Activated CD4-positive, alpha-beta T cell treated with anti-CD3 and anti-CD28 coated beads for 36 hours (primary cell): ENCODE data around the gene TAF4B. TPM values are rescaled to one million over a fixed set of nuclear protein-coding genes. Genes with fewer than 3 reads are reported as not detected.
"Not testable (repeated sequence)": the region's sequence is repeated elsewhere in the genome, so short reads cannot be mapped to it uniquely, and the experiment has no call there.

Experiments
- ATAC-seq: fragments of 200-7000 bp; cut with Tn5 transposase; one replicate; pipeline ENCODE4 v1.10.0; 2021; ENCODE audit warnings: mild to moderate bottlenecking, moderate library complexity
- CTCF ChIA-PET: fragments of 350-600 bp; sonication (Branson Sonifier 250); formaldehyde crosslinking; loops from one replicate; lab custom pipeline; 2021; ENCODE audit warnings: antibody characterized with exemption; lab: Charles Lee
- POLR2A ChIA-PET: fragments of 350-600 bp; sonication (Branson Sonifier 250); formaldehyde crosslinking; loops from one replicate; lab custom pipeline; 2021; ENCODE audit warnings: antibody characterized with exemption, inconsistent platforms; lab: Charles Lee
- DNase-seq: peaks from one replicate; pipeline ENCODE4 v3.0.0-alpha.2; 2020
- H3K27ac Mint-ChIP-seq: one replicate; pipeline ENCODE4 v1.8.0; 2021; ENCODE audit warnings: mixed read lengths
- H3K27me3 Mint-ChIP-seq: one replicate; pipeline ENCODE4 v1.8.0; 2021; ENCODE audit warnings: mixed read lengths
- H3K36me3 Mint-ChIP-seq: one replicate; pipeline ENCODE4 v1.8.0; 2021; ENCODE audit warnings: low read depth, mixed read lengths
- H3K4me1 Mint-ChIP-seq: one replicate; pipeline ENCODE4 v1.8.0; 2021; ENCODE audit warnings: mixed read lengths
- H3K4me3 Mint-ChIP-seq: one replicate; pipeline ENCODE4 v1.8.0; 2021; ENCODE audit warnings: mild to moderate bottlenecking, moderate library complexity, mixed read lengths
- H3K9me3 Mint-ChIP-seq: one replicate; pipeline ENCODE4 v1.8.0; 2021; ENCODE audit warnings: low read depth, mixed read lengths
- intact Hi-C, 2 experiments: fragments of 100-400 bp; cut with DNase I in 1 of 2; cut with micrococcal nuclease in 1 of 2; formaldehyde crosslinking; loops; one replicate each; pipeline versions ENCODE4 v1.14.2 to v1.15.1; 2022 to 2024; cut with DNase I, micrococcal nuclease
- total RNA-seq, 2 experiments: library from RNA; stranded (reverse); gene quantifications; one replicate each; pipeline ENCODE4 v1.2.3, GENCODE V29; 2021

TAF4B gene
- total RNA-seq, 2 experiments from 2014 or later, result 18.7 to 24.0 TPM

- Mint-ChIP-seq H3K27me3 (no peaks in the 10 kb centered on the region), H3K4me1 (no peaks in the 10 kb centered on the region), H3K4me3 (no peak overlapping the region), H3K36me3 (peaks cover 36% of the 10 kb centered on the region), H3K27ac (no peak overlapping the region), H3K9me3 (no peaks in the 10 kb centered on the region)
- intact Hi-C loops, result no loop called here
- ATAC-seq (no peak), DNase-seq (no peak)
- POLR2A ChIA-PET, result no interaction called here
- CTCF ChIA-PET, result no interaction called here
Observed at GRCh38 chr18:26268454-26268853, 42.2 kb downstream of the TAF4B start.

GRCh38 chr18:26271917-26272549 is 45.8 kb downstream of the TAF4B start:
- no peaks in the 10 kb centered on the region for H3K27me3 Mint-ChIP-seq
- POLR2A ChIA-PET, result no interaction called here
- CTCF ChIA-PET, result no interaction called here
- intact Hi-C loops, result no loop called here
- H3K4me1 Mint-ChIP-seq, result no peaks in the 10 kb centered on the region
- no peak overlapping the region for H3K27ac Mint-ChIP-seq
- DNase-seq (no peak), ATAC-seq (no peak)
- no peak overlapping the region for H3K4me3 Mint-ChIP-seq
- H3K36me3 Mint-ChIP-seq, result peaks cover 48% of the 10 kb centered on the region
- no peaks in the 10 kb centered on the region for H3K9me3 Mint-ChIP-seq

- peaks cover 5% of the 10 kb centered on the region for H3K9me3 Mint-ChIP-seq
- no peak for ATAC-seq
- CTCF ChIA-PET, result no interaction called here
Observed at GRCh38 chr18:26277374-26277773, 51.1 kb downstream of the TAF4B start.

GRCh38 chr18:26279428-26279827 is 53.2 kb downstream of the TAF4B start:
- Mint-ChIP-seq H3K4me3 (no peak overlapping the region), H3K27ac (no peak overlapping the region), H3K4me1 (no peaks in the 10 kb centered on the region), H3K27me3 (no peaks in the 10 kb centered on the region), H3K36me3 (peaks cover 60% of the 10 kb centered on the region), H3K9me3 (peaks cover 5% of the 10 kb centered on the region)
- intact Hi-C loops, result no loop called here
- ChIA-PET POLR2A (no interaction called here), CTCF (interaction anchor here (0.7 to 1.2 kb wide), 2 partner anchors 28 to 268 kb away, joined by 3 to 4 read pairs; no protein-coding TSS in a partner anchor)
- DNase-seq (no peak), ATAC-seq (no peak)

More at GRCh38 chr18:26277374-26277773, 51.1 kb downstream of the TAF4B start:
- POLR2A ChIA-PET, result no interaction called here
- Mint-ChIP-seq H3K36me3 (peaks cover 56% of the 10 kb centered on the region), H3K27me3 (no peaks in the 10 kb centered on the region), H3K4me3 (no peak overlapping the region), H3K4me1 (no peaks in the 10 kb centered on the region), H3K27ac (no peak overlapping the region)
- DNase-seq, result no peak
- intact Hi-C loops, result no loop called here

- ATAC-seq, result no peak
- POLR2A ChIA-PET, result interaction anchor here (0.6 kb wide), 1 partner anchor 1889 kb away, joined by 5 read pairs; the partner anchor contains the start of gene OSBPL1A
- peaks cover 44% of the 10 kb centered on the region for H3K36me3 Mint-ChIP-seq
Observed at GRCh38 chr18:26286008-26286407, 59.8 kb downstream of the TAF4B start.

GRCh38 chr18:26287644-26288043 is 61.4 kb downstream of the TAF4B start:
- Mint-ChIP-seq H3K4me3 (no peak overlapping the region), H3K27me3 (no peaks in the 10 kb centered on the region), H3K9me3 (no peaks in the 10 kb centered on the region), H3K4me1 (peaks cover 3% of the 10 kb centered on the region), H3K36me3 (peaks cover 41% of the 10 kb centered on the region), H3K27ac (no peak overlapping the region)
- intact Hi-C loops, result no loop called here
- DNase-seq (no peak), ATAC-seq (no peak)
- CTCF ChIA-PET, result no interaction called here
- POLR2A ChIA-PET, result no interaction called here

More at GRCh38 chr18:26286008-26286407, 59.8 kb downstream of the TAF4B start:
- Mint-ChIP-seq H3K4me1 (peaks cover 3% of the 10 kb centered on the region), H3K9me3 (no peaks in the 10 kb centered on the region), H3K27ac (no peak overlapping the region), H3K27me3 (no peaks in the 10 kb centered on the region), H3K4me3 (no peak overlapping the region)
- CTCF ChIA-PET, result interaction anchor here (0.6 to 0.8 kb wide), 2 partner anchors 102 to 124 kb away, joined by 3 to 4 read pairs; no protein-coding TSS in a partner anchor
- intact Hi-C loops, result no loop called here
- no peak for DNase-seq

- intact Hi-C loops, result no loop called here
- no peak for DNase-seq
- Mint-ChIP-seq H3K36me3 (peaks cover 41% of the 10 kb centered on the region), H3K4me1 (peaks cover 7% of the 10 kb centered on the region), H3K9me3 (no peaks in the 10 kb centered on the region), H3K4me3 (no peak overlapping the region), H3K27ac (peak overlapping the region; percentile 19), H3K27me3 (no peaks in the 10 kb centered on the region)
- ChIA-PET POLR2A (no interaction called here), CTCF (no interaction called here)
- no peak for ATAC-seq
Observed at GRCh38 chr18:26290385-26290784, 64.1 kb downstream of the TAF4B start.

- CTCF ChIA-PET, result no interaction called here
- DNase-seq, result no peak
- H3K27ac Mint-ChIP-seq, result no peak overlapping the region
- no peaks in the 10 kb centered on the region for H3K27me3 Mint-ChIP-seq
- peak; percentile 26 for ATAC-seq
- H3K9me3 Mint-ChIP-seq, result no peaks in the 10 kb centered on the region
- peaks cover 7% of the 10 kb centered on the region for H3K4me1 Mint-ChIP-seq
- intact Hi-C loops, result no loop called here
- POLR2A ChIA-PET, result no interaction called here
- H3K4me3 Mint-ChIP-seq, result no peak overlapping the region
- H3K36me3 Mint-ChIP-seq, result peaks cover 42% of the 10 kb centered on the region
Observed at GRCh38 chr18:26293982-26294381, 67.7 kb downstream of the TAF4B start.

GRCh38 chr18:26298107-26298506 is 71.9 kb downstream of the TAF4B start:
- no peak overlapping the region for H3K4me3 Mint-ChIP-seq
- CTCF ChIA-PET, result interaction anchor here (1.5 kb wide), 1 partner anchor 9 kb away, joined by 4 read pairs; no protein-coding TSS in a partner anchor

GRCh38 chr18:26301681-26302080 is 75.4 kb downstream of the TAF4B start:
- Mint-ChIP-seq H3K4me1 (peaks cover 3% of the 10 kb centered on the region), H3K27ac (no peak overlapping the region), H3K27me3 (no peaks in the 10 kb centered on the region), H3K36me3 (peaks cover 18% of the 10 kb centered on the region), H3K9me3 (peaks cover 2% of the 10 kb centered on the region), H3K4me3 (no peak overlapping the region)
- ChIA-PET CTCF (no interaction called here), POLR2A (no interaction called here)
- ATAC-seq (no peak), DNase-seq (no peak)
- intact Hi-C loops, result no loop called here

More at GRCh38 chr18:26298107-26298506, 71.9 kb downstream of the TAF4B start:
- POLR2A ChIA-PET, result no interaction called here
- ATAC-seq (no peak), DNase-seq (no peak)
- Mint-ChIP-seq H3K36me3 (peaks cover 41% of the 10 kb centered on the region), H3K9me3 (no peaks in the 10 kb centered on the region), H3K27ac (no peak overlapping the region), H3K4me1 (peaks cover 7% of the 10 kb centered on the region), H3K27me3 (no peaks in the 10 kb centered on the region)
- intact Hi-C loops, result no loop called here

GRCh38 chr18:26303222-26303621 is 77.0 kb downstream of the TAF4B start:
- ATAC-seq, CTCF ChIA-PET, DNase-seq, H3K9me3 Mint-ChIP-seq, H3K27me3 Mint-ChIP-seq, H3K4me3 Mint-ChIP-seq, H3K27ac Mint-ChIP-seq, intact Hi-C loops, H3K4me1 Mint-ChIP-seq, POLR2A ChIA-PET: not testable (repeated sequence)
- peaks cover 12% of the 10 kb centered on the region for H3K36me3 Mint-ChIP-seq

GRCh38 chr18:26304511-26304910 is 78.3 kb downstream of the TAF4B start:
- H3K4me3 Mint-ChIP-seq, result no peak overlapping the region
- H3K4me1 Mint-ChIP-seq, result peaks cover 3% of the 10 kb centered on the region
- intact Hi-C loops, result no loop called here
- no peak for DNase-seq
- peaks cover 2% of the 10 kb centered on the region for H3K9me3 Mint-ChIP-seq
- no peak overlapping the region for H3K27ac Mint-ChIP-seq
- no peak for ATAC-seq
- POLR2A ChIA-PET, result no interaction called here
- peaks cover 12% of the 10 kb centered on the region for H3K36me3 Mint-ChIP-seq
- H3K27me3 Mint-ChIP-seq, result no peaks in the 10 kb centered on the region
- CTCF ChIA-PET, result no interaction called here
